HG02623 (cell line): ENCODE measurements around the gene GAB1.

Experiments used
- ATAC-seq: cut with Tn5 transposase; IDR thresholded peaks from one replicate; pipeline ENCODE4 v1.9.1; 2021; ENCODE audit warnings: moderate library complexity; ENCODE audit not compliant: unreplicated experiment

GAB1 gene

DNA sequence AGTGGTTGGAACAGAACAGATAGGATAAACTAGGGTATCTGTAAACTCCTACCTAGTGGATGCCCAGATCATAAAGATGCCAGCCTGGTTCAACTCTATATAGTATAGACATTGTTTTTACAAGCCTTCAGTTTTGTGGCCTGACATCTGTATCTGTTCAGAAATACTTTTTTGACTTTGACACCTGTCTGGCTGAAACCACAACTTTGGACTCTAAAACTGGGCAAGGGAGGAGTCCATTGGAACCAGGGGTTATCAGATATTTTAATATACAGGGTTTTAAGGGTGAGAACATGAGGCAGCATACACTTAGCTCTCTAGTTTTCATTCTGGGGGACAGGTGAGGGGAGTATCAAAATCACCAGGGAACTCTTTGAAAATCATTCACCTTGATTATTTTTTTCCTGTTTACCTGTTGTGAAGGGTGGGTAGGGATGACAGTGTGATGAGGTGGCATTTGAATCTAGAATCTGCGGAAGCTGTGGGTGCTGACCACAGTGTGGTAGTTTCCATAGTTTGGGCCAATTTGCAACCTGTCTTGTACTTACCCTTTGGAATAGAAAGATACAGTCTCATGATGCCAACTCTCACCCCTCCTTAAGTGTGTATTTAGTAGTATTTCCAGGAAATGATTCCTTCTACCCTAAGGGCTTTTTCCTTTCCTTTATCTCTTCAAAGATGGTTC, 20.6 kb downstream of the GAB1 start:
- ATAC-seq = peak; percentile 23

DNA sequence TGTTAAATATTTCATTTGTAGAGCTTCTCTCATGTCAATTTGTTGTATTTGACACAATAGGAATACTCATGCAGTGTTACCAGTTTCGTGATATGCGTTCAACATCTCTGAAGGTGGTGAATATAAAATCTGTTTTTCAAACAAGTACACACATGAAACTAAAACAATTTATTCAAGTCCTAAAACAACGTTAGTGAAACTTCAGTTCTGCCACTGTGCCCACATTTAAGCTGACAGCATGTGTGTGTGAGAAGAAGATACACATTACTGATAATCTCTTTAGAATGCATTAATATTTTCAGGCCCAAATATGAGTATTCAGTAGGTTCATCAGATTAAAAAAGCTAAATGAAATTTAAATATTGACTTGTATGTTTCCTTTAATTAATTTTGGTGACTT, 21.7 kb downstream of the GAB1 start:
- no peak for ATAC-seq

GRCh38 chr4:143358923-143359643, 22.4 kb downstream of the GAB1 start:
- peak; percentile 77 for ATAC-seq

DNA sequence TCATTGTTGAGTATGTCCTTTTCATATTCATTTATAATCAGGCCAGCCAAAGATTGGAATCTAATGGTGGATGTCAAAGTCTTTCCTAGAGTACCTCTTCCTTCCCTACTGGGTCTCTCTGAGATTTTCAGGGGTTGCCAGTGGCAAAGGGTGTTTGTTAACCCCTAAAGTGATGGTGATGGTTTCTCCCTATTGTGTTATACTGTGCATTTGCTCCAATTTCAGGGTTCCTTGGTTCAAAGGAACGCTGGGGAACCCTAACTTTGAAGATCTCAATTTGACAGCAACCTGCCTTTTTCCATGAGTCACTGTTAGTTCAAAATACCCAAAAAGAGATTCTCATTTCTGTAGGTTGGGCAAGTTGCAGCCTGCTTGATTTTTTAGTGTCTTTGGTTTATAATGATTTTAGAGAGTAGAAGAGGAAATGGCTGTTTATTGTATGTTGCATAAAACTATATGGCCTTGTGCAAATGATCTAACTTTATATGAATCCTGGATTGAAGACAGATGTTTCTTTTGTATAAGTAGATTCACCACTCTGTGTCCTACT, 23.0 kb downstream of the GAB1 start:
- no peak for ATAC-seq

GRCh38 chr4:143360838-143361625, 24.4 kb downstream of the GAB1 start:
- no peak for ATAC-seq

- no peak for ATAC-seq
Measured at GRCh38 chr4:143362349-143363046, 25.8 kb downstream of the GAB1 start.

DNA sequence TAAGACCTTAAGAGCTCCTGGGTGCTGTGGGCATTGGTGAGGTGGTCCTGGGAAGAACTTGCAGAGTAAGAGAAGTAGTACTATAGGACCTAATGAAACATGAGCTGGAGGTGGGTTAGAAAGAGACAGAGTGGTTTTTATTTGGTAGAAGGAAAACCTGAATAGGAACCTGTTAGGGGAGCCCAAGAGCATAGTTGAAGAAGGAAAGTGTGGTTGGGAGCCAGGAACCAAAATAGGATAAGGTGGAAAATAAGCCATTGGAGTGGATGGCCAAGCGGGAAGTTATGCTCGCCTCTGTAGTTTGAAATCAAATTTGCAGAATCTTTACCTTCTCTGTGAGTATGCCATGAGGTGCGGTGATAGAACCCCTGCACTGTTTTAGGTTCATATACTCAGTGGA, 26.7 kb downstream of the GAB1 start:
- no peak for ATAC-seq

DNA sequence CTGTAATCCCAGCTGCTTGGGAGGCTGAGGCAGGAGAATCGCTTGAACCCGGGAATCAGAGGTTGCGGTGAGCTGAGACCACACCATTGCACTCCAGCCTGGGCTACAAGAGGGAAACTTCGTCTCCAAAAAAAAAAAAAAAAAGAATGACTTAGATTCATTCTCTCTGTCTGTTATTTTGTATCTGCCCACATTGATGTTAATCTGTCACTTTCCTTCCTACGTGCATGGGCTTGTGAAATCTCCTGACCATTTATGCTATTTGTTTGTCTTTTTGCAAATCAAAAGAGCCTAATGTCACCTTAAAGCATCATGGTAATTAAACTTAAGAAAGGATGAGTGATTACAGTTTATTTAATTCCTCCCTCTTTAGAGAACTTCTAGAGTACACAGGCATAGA, 27.4 kb downstream of the GAB1 start:
- ATAC-seq = no peak

DNA sequence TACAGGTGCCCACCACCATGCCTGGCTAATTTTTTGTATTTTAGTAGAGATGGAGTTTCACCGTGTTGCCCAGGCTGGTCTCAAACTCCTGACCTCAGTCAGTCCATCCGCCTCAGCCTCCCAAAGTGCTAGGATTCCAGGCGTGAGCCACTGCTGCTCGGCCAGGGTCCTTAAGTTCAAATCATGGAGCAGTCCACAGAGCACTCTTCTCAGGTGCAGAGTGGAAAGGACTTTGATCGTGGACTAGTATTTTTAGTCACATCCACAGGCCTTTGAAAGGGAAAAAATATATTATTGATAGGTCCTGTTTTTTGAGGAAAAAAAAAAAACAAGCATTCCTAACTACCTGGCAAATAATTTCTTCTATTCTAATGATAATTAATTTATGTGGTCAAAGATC, 31.2 kb downstream of the GAB1 start:
- ATAC-seq = no peak

- ATAC-seq = no peak
Measured at GRCh38 chr4:143369552-143369951, 32.9 kb downstream of the GAB1 start.

DNA sequence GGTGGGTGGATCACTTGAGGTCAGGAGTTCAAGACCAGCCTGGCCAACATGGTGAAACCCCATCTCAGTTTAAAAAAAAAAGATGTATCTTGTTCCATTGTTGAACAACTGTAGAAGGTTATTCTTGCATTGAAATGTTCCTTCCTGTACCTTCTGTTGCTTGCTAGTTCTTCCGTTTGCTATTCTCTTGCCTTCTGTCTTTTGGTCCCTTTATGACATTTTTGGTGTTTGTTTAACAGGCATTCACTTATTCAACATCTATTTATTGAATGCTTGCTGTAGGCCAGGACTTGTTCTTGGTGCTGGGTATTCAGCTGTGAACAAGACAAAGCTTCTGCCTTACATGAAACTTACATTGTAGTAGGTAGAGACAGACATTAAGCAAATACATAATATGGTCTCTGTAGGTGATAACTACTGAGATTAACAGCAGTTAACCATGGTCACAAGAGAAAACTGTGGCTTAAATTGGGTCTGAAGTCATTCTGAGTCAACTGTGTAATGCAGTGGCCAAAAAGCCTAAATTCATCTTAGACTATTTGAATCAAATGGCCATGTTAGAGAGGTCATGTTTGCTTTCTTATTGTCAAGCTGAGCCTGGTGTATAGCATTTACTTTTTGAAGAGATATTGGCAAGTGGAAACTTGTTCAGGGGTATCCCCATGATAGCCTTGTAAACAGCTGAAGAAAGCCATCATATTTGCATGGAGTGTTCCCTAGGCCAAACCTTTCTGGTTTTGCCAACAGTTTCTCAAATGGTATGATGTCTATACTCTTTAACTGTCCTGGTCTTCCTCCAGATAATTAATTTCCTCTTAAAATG, 35.6 kb downstream of the GAB1 start:
- peak; percentile 75 for ATAC-seq

GRCh38 chr4:143374255-143374654, 37.6 kb downstream of the GAB1 start:
- no peak for ATAC-seq

DNA sequence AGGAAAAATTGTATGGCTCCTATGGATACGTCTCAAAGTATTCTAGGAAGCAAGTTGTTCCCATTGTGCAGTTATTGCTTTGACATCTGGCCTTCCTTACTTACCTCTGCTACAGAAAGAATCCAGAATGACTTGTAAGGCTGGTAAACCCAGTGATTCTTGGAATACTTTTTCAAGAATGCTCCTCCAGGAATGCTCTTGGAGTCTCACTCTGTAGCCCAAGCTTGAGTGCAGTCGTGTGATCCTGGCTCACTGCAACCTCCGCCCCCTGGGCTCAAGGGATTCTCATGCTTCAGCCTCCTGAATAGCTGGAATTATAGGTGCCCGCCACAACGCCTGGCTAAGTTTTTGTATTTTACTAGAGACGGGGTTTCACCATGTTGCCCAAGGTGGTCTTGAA, 38.1 kb downstream of the GAB1 start:
- no peak for ATAC-seq

DNA sequence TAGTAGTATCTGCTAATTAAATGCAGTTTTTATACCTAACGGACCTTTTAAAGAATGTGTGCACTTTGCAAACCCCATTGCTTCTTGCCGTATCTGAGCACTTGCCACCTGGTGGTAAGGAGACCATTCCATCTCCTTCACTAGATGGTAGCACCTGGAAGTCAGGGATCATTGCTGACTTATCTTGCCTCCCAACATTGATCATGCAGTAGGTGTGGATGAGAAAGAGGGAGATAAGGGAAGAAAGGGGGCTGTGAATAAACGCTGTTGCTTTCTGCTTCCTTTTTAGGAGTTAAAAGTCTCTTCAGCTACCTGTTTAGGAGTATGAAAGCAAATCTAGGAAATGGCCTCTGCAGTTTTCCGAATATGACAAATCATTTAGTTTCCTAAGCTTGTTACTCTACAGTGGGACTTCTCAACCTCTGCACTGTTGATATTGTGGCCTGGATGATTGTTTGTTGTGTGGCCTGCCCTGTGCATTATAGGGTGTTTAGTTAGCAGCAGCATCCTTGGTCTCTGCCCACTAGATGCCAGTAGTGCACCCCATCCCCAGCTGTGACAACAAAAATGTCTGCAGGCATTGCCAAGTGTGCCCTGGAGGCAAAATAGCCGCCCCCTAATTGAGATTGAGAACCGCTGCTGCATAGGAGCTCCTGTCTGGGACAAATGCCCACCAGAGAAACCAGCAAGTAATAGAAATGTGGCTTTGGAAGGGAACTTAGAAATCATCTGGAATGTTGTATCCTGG, 38.8 kb downstream of the GAB1 start:
- ATAC-seq = peak; percentile 33

GRCh38 chr4:143377611-143378099, 41.0 kb downstream of the GAB1 start:
- ATAC-seq = peak; percentile 62

DNA sequence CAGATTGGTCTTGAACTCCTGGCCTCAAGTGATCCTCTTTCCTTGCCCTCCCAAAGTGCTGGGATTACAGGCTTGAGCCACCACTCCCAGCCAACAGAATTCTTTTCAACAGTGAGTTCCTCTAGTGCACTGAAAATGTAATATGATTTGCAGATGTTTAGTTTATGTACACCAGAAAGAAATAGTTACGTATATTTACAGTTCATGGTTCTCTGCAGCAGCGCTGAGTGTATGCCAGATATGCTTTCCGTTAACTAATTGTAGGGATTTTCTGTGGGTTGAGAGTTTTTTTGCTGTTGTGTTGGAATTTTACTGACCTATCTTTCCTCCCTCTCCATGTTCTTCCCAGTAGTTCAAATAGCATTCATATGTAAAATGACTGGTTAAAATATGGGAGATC, 44.0 kb downstream of the GAB1 start:
- ATAC-seq = no peak

GRCh38 chr4:143381189-143382118, 44.8 kb downstream of the GAB1 start:
- ATAC-seq = peak; percentile 39

DNA sequence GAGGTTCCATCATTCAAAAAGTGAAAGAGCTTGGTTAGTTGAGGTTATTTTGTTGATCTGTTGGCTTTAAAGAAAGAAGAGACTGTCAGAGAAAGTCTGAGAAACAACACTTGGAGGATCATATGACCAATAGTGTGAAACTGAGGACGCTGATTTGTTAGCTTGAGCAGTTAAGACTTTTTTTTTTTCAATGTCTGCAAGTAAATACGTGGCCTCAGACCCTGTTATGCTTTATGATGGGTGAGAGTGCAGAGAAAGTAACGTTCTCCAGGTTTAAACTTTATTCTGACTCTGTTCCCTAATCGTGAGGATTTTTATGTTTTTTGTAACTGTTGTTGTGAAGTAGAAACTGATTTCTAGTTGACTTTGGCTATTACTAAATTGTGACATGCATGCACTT, 45.9 kb downstream of the GAB1 start:
- ATAC-seq = no peak
